ENCODE measurements around the gene BMP8A.
"Not testable (repeated sequence)": the region's sequence is repeated elsewhere in the genome, so short reads cannot be mapped to it uniquely, and the experiment has no call there.

BMP8A gene, protein sequence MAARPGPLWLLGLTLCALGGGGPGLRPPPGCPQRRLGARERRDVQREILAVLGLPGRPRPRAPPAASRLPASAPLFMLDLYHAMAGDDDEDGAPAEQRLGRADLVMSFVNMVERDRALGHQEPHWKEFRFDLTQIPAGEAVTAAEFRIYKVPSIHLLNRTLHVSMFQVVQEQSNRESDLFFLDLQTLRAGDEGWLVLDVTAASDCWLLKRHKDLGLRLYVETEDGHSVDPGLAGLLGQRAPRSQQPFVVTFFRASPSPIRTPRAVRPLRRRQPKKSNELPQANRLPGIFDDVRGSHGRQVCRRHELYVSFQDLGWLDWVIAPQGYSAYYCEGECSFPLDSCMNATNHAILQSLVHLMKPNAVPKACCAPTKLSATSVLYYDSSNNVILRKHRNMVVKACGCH

DNA sequence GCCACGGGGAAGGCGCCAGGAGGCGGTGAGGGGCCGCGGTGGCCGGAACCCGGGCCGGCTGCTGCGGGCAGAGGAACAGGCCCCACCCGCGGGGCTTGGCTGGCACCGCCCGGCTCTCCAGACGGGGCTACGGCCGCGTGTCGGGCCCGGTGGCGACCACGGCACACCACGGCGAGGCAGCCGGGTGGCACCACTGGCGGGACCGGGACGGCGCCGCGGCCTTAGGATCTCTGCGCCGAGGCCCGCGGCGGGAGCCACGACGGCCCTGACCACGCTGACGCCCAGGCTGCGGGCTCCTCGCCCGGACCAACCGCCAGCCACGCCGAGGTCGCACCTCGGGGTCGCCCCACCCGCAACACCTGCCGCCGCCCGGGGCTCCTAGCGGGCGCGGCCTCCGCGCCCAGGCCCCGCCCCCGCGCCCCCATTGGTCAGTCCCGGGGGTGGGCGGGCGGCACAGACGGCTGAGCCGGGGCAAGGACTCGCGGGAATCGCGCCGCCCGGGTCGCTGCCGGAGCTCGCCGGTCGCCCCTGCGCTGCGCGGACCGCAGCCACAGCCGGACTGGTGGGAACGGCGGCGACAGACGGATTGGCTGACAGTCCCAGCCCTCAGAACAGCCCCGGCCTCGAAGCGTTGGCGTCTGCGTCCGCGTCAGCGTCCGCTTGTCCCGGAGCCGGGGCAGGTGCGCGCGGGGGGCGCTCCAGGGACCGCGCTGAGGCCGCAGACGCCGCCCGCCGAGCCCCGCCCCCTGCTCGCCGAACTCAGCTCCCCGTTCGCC is at the start of gene BMP8A:
TSS of gene BMP8A (plus strand) at position 491 of the 776 bp plus-strand sequence. CDS start 356 bp downstream, outside the sequence.
- no peak for DNase-seq

GRCh38 chr1:39441797-39442196 is 49.6 kb upstream of the BMP8A start:
- no peak for DNase-seq

DNA sequence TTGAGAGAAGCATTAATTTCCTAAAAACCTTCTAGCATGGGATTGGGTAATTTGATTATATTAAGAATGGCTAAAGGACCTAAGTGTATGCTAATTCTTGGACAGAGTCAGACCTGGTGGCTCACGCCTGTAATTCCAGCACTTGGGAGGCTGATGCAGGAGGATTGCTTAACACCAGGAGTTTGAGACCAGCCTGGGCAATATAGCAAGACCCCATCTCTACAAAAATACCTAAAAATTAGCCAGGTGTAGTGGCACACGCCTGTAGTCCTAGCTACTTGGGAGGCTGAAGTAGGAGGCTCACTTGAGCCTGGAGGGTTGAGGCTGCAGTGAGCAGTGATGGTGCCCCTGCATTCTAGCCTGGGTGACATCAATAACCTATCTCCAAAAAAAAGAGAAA is 45.9 kb upstream of the BMP8A start:
- no peak for DNase-seq

DNA sequence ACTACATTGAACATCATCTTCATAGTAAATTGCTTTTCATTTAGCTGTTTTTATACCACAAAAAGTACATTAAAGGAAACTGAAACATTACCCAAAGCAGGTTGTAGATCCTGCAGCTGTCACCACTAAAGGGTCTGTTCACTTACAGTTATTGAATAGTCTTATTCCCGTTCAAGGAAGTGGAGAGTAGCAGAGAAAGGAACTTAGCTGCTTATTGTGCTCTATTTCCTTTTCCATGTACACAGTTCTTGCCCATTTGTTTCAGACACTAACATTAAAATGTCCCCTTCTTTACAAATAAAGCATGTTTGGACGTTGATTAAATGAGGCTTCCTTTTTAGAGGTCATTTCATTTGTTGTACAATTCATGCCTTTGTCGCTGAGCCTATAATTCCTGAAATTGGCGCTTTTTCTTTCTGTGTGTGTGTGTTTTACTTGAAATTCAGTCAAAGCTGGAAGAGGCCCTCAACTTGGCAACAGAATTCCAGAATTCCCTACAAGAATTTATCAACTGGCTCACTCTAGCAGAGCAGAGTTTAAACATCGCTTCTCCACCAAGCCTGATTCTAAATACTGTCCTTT is 44.4 kb upstream of the BMP8A start:
- DNase-seq: no peak

GRCh38 chr1:39450041-39450440 is 41.4 kb upstream of the BMP8A start:
- DNase-seq: not testable (repeated sequence)

DNA sequence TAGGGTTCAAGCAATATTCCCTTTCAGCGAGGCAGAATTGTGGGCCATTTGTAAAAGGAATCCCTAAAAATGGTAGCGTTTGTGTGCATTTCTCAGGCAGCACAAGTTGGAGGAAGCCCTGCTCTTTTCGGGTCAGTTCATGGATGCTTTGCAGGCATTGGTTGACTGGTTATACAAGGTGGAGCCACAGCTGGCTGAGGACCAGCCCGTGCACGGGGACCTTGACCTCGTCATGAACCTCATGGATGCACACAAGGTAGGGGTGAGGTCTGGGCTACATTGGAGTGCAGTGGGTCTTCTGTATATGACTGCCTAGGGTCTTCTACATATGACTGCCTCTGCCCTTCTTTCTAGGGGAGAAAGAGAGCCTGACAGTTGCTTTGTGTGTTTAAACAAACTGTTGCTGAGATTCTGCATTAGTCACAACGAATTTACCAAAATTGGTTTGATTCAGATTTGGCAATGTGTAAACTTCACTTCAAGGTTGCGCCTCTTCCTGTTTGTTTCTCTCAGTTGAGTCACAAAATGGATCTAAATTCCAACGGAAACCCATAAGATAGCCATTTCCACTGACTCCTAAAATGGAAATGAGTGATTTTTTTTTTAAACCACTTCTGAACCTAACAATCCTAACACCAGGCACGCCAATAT is 40.4 kb upstream of the BMP8A start:
- DNase-seq: no peak

DNA sequence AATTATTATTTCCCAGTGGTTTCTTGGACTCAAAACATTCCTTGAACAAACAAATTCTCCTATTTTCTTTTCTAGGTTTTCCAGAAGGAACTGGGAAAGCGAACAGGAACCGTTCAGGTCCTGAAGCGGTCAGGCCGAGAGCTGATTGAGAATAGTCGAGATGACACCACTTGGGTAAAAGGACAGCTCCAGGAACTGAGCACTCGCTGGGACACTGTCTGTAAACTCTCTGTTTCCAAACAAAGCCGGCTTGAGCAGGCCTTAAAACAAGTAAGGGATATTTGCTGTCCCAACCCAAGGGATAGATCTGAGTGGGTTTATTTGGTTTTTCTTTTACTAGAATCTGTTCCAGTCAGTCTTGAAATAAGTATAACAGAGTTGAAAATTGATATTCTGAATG is 39.4 kb upstream of the BMP8A start:
- no peak for DNase-seq

DNA sequence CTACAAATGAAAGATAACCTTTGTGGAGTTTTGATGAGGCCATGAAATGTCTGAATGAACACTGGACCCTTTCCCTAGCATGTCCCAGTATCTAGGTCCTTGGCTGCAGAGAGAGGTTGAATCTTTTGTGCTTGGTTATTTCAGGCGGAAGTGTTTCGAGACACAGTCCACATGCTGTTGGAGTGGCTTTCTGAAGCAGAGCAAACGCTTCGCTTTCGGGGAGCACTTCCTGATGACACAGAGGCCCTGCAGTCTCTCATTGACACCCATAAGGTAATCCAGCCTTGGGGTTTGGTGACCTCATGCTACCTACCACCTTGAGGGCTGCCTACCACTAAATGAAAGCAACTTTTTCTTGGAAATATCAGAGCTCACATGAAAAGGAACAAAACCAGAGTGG is 38.9 kb upstream of the BMP8A start:
- DNase-seq: no peak

DNA sequence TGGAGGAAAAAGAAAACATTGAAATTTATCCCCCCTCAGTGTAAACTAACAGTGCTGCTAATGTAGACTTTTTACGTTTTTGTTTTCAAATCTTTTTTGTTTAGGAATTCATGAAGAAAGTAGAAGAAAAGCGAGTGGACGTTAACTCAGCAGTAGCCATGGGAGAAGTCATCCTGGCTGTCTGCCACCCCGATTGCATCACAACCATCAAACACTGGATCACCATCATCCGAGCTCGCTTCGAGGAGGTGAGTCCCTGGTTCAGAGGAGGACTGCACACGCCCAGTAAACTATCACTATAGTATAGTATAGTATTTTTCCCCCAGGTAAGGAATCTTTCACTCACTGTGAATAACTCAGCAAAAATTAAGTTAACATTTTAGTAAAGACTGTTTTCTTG is 37.8 kb upstream of the BMP8A start:
- no peak for DNase-seq

GRCh38 chr1:39458991-39459390 is 32.4 kb upstream of the BMP8A start:
- no peak for DNase-seq

- DNase-seq: no peak
Observed at GRCh38 chr1:39462074-39462473, 29.4 kb upstream of the BMP8A start.

- DNase-seq: no peak
Observed at GRCh38 chr1:39466413-39467107, 24.9 kb upstream of the BMP8A start.

DNA sequence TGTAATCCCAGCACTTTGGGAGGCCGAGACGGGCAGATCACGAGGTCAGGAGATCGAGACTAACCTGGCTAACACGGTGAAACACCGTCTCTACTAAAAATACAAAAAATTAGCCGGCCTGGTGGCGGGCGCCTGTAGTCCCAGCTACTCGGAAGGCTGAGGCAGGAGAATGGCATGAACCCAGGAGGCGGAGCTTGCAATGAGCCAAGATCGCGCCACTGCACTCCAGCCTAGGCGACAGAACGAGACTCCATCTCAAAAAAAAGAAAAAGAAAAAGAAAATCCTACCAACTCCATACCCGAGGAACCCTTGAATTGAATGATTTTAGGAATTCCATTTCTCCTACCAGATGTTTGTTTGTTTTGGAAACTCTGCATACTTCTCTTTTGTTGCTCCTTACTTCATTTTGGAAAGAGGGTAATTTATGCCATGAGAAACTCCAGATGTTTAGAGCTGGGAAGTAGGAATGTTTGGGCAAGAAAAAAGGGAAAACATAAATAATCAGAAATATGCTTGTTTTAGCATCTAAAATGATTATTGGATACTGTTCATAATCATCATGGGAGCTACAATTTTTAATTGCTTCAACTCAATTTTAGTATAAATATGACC is 24.2 kb upstream of the BMP8A start:
- DNase-seq: not testable (repeated sequence)

DNA sequence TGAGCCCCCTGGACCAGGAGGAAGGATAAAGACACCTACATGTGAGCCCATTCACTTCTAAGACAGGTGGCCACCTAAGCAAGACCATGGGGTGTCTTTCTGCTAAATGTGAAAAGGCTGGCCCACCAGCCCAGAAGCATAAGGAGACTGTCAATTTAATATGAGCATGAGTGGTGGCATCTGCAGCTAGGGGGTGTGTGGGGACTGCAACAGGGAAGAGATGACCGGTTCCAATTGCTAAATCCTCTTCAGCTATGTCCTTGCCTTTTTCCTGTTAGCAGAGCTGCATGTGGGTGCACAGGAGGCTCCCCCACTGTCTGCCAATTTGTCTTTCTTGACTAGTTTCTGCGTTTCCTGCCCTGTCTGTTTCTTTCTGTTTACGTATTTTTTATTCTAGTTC is 22.3 kb upstream of the BMP8A start:
- DNase-seq: no peak

DNA sequence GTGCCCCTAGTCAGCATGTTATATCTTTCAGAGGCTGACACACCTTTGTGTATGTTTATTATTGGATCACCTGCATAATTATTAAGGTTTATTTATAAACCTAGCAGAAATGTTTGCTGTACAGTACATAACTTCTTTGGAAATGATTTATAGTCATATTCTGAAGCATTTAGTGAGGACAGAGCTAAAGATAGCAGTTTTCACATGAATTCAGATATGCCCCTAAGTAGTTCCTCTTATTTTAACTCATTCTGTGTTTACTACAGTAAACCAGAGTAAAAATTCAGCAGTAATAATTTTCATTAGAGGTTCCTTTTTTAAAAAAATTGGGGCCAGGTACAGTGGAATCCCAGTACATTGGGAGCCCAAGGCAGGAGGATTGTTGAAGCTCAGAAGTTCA is 21.4 kb upstream of the BMP8A start:
- DNase-seq: no peak

- DNase-seq: no peak
Observed at GRCh38 chr1:39472826-39473225, 18.6 kb upstream of the BMP8A start.

GRCh38 chr1:39473324-39473723 is 18.1 kb upstream of the BMP8A start:
- no peak for DNase-seq

- no peak for DNase-seq
Observed at GRCh38 chr1:39474810-39475209, 16.6 kb upstream of the BMP8A start.

DNA sequence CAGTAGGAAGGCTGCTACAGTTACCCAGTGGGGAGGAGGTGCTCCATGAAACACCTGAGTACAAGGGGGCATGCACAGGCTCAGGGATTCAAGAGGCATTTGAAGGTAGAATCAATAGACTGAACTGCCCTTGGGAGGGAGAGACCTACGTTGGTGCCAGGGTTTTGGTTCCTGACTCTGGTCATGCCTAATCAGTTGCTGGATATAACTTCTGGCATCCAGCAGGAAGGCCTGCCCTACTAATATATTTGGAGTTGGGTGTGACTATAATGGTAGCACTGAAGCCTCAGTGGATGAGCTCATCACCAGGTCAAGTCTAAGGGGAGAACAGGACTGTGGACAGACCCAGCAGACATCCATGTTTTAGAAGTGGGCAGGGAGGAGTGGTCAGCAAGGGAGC is 15.9 kb upstream of the BMP8A start:
- not testable (repeated sequence) for DNase-seq

DNA sequence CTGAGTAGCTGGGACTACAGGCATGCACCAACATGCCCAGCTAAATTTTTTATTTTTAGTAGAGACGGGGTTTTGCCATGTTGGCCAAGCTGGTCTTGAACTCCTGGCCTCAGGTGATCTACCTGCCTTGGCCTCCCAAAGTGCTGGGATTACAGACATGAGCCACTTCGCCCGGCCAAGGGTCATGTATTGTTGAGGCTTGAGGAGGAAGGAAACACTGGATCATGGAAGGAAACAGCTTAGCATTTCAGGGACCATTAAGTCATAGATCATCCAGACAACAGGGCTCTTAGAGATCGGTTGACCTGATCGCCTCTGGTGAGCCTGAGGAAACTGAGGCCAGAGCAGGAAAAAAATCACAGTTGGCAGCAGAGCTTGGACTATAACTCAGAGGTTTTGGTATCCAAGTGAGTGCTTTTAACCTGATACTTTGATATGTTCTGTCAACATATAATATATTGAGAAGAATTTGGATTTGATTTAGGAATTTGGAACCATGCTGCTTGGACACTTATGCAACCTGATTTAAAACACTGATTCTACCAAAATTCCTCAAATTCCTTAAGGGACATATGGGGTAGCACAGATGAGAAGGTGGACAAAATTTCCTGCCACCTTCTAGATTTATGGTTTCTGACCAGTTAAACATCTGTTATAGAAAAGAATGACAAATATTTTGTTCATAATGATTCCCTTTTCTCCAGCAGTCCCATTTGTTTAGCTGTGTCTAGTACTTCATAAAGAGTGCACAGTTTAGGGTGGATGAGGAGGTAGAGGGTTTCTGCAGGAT is 13.1 kb upstream of the BMP8A start:
- DNase-seq: no peak

DNA sequence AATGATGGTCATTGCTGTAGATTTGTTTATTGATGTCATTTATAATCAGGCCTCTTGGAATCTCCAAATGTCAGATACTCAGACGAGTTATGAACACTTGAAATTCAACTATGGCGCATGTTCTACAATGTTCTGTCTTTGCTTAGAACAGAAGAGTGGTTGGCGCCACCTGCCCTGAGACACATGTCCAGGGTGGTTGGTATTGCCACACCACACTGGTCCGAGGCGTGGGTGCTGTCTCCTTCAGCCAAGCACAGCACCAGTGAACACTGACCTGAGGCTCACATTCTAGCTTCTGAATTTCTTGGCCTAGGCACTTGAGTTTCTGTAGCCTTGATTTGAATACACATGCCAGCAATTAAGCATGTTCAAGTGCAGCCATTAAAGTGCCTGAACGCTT is 10.1 kb upstream of the BMP8A start:
- DNase-seq: no peak

Measured in NCI-H187 treated with DMSO at 0.1 percent for 48 hours (cell line).